Measurements from ENCODE around the gene VWA5B1.

DNA sequence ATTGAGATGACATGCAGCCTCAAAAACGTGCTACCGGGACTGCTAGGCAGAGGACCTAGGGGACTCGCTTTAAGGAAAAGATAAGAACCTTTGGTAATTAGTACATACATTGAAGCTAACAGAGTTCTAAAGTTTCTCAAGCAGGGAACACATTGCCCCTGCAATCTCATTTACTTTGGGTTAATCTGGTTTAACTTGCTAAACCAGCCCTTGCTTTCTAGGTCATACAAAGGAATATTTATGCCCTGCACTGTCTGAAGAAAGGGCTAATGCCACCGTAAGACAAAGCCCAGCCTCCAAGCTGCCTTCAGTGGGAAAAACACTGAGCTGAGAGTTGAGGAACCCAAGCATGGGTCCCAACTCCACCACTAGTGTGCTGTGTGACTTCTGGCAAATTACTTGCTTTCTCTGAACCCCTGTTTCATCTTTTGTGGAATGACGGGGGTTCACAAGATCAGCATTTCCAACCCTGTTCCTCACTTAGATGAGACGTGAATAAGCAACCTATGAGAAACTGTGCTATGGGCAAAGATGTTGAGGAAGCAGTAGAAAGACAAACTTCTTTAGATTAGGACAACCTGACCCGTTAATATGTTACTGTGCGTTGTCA lies 66.3 kb downstream of the VWA5B1 start:
- no peak for TF ChIP-seq POLR2A (IDR thresholded peaks at IDR 0.05)
- TF ChIP-seq, protein P1, sequence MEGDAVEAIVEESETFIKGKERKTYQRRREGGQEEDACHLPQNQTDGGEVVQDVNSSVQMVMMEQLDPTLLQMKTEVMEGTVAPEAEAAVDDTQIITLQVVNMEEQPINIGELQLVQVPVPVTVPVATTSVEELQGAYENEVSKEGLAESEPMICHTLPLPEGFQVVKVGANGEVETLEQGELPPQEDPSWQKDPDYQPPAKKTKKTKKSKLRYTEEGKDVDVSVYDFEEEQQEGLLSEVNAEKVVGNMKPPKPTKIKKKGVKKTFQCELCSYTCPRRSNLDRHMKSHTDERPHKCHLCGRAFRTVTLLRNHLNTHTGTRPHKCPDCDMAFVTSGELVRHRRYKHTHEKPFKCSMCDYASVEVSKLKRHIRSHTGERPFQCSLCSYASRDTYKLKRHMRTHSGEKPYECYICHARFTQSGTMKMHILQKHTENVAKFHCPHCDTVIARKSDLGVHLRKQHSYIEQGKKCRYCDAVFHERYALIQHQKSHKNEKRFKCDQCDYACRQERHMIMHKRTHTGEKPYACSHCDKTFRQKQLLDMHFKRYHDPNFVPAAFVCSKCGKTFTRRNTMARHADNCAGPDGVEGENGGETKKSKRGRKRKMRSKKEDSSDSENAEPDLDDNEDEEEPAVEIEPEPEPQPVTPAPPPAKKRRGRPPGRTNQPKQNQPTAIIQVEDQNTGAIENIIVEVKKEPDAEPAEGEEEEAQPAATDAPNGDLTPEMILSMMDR (IDR thresholded peaks at IDR 0.05) = no peak

Measured in tibial nerve (tissue), 3 donors.